ENCODE measurements around the gene GATC. TPM values are rescaled to one million over a fixed set of nuclear protein-coding genes. Genes with fewer than 3 reads are reported as not detected.

Gene GATC
- total and polyA plus RNA-seq, 2 experiments from 2014 or later, result 18.5 to 20.1 TPM

- DNase-seq (ENCODE audit: low spot score) (no peak), ATAC-seq (no peak)
- Mint-ChIP-seq H3K9me3 (peaks cover 2% of the 10 kb centered on the region; the same call in 2 of the 3 replicates), H3K27me3 (ENCODE audit: insufficient read depth, low read depth, poor library complexity) (peaks cover 10% of the 10 kb centered on the region), H3K27ac (no peak overlapping the region), H3K4me1 (peaks cover 21% of the 10 kb centered on the region), H3K4me3 (peak overlapping the region; percentile 97), H3K36me3 (ENCODE audit: low read depth) (peaks cover 43% of the 10 kb centered on the region)
- H2AFZ ChIP-seq, result no peak overlapping the region
- peak overlapping the region; percentile 99 for H3K4me2 ChIP-seq
- H3F3A ChIP-seq (replicated peaks; ENCODE audit: low read depth), result peaks cover 20% of the 10 kb centered on the region
- H3K4me3 ChIP-seq, result peak overlapping the region; percentile 98
- peaks cover 14% of the 10 kb centered on the region; the same call in 1 of the 2 replicates for H3K4me1 ChIP-seq (ENCODE audit: insufficient read depth)
- peaks cover 10% of the 10 kb centered on the region; the same call in 1 of the 2 replicates for H3K36me3 ChIP-seq (ENCODE audit: insufficient read depth)
- H3K27me3 ChIP-seq (ENCODE audit: insufficient read depth), result no peaks in the 10 kb centered on the region
- H3K27ac ChIP-seq (ENCODE audit: low read depth), result peak overlapping the region; percentile 67; the same call in 1 of the 2 replicates
- H3K79me2 ChIP-seq (replicated peaks; ENCODE audit: insufficient read depth), result peaks cover 23% of the 10 kb centered on the region
- peaks cover 19% of the 10 kb centered on the region for H4K20me1 ChIP-seq (replicated peaks; ENCODE audit: insufficient read depth)
- TF ChIP-seq JUNB (IDR thresholded peaks at IDR 0.05; ENCODE audit: unreplicated experiment), result no peak
- TF ChIP-seq CTCF (conservative IDR thresholded peaks at IDR 0.05; ENCODE audit: low read depth in 2 of 2), result no peak
- TF ChIP-seq EZH2 (IDR thresholded peaks at IDR 0.05; ENCODE audit: low read depth, unreplicated experiment), result no peak
- TF ChIP-seq POLR2AphosphoS5 (IDR thresholded peaks at IDR 0.05; ENCODE audit: low read depth), result 0 out of 2 replicates have a peak, but pooled peaks have one; percentile 6
- no peaks in the 10 kb centered on the region for H3K9me2 ChIP-seq (ENCODE audit: insufficient read depth)
These were observed 51.4 kb downstream of the GATC start for GRCh38 chr12:120497524-120498150.

GRCh38 chr12:120498870-120499515 is 52.7 kb downstream of the GATC start:
- Mint-ChIP-seq H3K27me3 (ENCODE audit: insufficient read depth, low read depth, poor library complexity) (peaks cover 10% of the 10 kb centered on the region), H3K9me3 (peaks cover 2% of the 10 kb centered on the region; the same call in 2 of the 3 replicates), H3K36me3 (ENCODE audit: low read depth) (peaks cover 54% of the 10 kb centered on the region), H3K4me3 (peak overlapping the region; percentile 97; the same call in 2 of the 3 replicates), H3K4me1 (peaks cover 26% of the 10 kb centered on the region), H3K27ac (no peak overlapping the region; the same call in 1 of the 2 replicates)
- Histone ChIP-seq H4K20me1 (replicated peaks; ENCODE audit: insufficient read depth) (peaks cover 19% of the 10 kb centered on the region), H3K9me2 (ENCODE audit: insufficient read depth) (no peaks in the 10 kb centered on the region), H3K79me2 (replicated peaks; ENCODE audit: insufficient read depth) (peaks cover 23% of the 10 kb centered on the region), H3K27me3 (ENCODE audit: insufficient read depth) (no peaks in the 10 kb centered on the region), H3F3A (replicated peaks; ENCODE audit: low read depth) (peaks cover 26% of the 10 kb centered on the region), H3K4me3 (no peak overlapping the region), H3K27ac (ENCODE audit: low read depth) (peak overlapping the region; percentile 67; the same call in 1 of the 2 replicates), H3K4me1 (ENCODE audit: insufficient read depth) (peaks cover 16% of the 10 kb centered on the region; the same call in 1 of the 2 replicates), H3K4me2 (no peak overlapping the region), H3K36me3 (ENCODE audit: insufficient read depth) (peaks cover 21% of the 10 kb centered on the region), H2AFZ (no peak overlapping the region)
- no peak for ATAC-seq
- TF ChIP-seq STAT1 (IDR thresholded peaks at IDR 0.05; ENCODE audit: unreplicated experiment), result no peak
- peak; percentile 45; the same call in 1 of the 2 replicates for TF ChIP-seq POLR2AphosphoS5 (IDR thresholded peaks at IDR 0.05; ENCODE audit: low read depth)
- peak in 1 of 2 experiments; percentile 26; a peak in 2 of 4 replicates for TF ChIP-seq CTCF (conservative IDR thresholded peaks at IDR 0.05; ENCODE audit: low read depth in 2 of 2)
- no peak for TF ChIP-seq ZNF114 (CRISPR knock-in tag; IDR thresholded peaks at IDR 0.05)
- DNase-seq (ENCODE audit: low spot score), result peak; percentile 33
